NAMALWA (cell line): ENCODE results near the gene NCBP2.

Source experiments
- DNase-seq: peaks from one replicate; pipeline ENCODE4 v3.0.0-alpha.2; 2015; ENCODE audit warnings: low spot score

Gene NCBP2

DNA sequence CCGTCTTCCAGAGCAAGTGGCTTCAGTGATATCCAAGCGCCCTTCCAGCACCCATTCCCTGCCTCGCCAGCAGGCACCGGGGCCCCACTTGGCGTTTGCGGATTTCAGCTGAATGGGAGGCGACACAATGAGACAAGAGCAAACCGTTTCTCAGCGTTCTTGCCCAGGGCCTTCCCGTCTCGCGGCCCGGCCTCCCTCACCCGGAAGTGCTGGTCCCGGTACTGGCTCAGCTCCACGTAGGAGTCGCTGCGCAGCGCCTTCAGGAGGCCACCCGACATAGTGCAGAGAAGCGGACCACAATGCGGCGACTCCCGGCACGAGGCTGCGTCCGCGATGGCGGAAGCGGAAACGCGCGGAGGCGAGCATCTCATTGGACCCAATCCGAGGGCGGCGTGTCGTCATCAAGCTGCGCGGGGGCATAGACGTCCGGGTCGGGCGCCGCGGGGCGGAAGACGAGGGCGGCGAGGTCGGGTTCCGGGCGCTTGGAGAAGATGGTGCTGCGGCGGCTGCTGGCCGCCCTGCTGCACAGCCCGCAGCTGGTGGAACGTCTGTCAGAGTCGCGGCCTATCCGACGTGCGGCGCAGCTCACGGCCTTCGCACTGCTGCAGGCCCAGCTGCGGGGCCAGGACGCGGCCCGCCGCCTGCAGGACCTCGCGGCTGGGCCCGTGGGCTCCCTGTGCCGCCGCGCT lies at the start of gene NCBP2:
Gene NCBP2, minus strand, starts transcription at position 303 of the 689 bp plus-strand sequence. Its CDS starts 25 bp downstream, at position 278.
- peak; percentile 99 for DNase-seq

DNA sequence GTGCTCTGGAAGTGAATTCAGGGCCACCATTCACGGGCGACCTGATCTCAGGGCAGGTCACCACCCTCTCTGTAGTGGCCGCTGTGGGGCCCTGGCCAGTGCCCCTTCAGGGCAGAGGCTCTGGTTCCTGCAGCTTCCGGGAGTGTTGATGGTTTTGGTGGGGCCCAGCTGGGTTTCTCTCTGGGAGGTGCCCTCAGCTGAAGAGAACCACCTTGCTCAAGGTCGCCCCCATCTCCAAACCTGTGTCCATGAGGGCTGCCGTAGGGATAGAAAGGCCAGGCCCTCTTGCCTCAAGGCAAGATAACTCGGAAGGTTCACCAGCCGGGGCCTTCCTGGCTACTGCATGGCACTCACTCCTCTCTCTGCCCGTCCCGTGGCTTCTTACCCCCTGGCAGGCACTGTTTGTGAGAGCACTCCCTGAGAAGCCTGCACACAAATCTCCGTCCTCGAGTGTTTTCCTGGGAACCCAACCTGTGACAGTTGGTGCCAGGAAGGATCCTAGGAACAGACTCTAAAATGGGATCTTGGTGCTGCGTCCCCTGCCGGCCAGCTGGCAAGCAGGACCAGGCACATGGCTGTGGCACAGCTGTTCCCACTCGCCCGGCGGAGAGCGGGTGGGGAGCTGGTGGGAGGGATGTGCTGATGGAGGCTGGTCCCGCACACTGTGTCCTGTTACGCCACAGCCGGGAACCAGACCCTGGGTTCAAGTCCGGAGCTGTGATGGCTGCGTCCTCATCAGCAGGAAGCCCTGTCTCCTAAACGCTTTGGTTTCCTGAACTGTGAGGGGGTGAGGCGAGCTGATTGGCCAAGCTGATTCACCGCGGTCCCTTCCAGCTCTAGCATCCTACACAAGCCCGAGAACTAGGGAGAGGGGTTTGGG lies 49.5 kb upstream of the NCBP2 start:
- DNase-seq: no peak

DNA sequence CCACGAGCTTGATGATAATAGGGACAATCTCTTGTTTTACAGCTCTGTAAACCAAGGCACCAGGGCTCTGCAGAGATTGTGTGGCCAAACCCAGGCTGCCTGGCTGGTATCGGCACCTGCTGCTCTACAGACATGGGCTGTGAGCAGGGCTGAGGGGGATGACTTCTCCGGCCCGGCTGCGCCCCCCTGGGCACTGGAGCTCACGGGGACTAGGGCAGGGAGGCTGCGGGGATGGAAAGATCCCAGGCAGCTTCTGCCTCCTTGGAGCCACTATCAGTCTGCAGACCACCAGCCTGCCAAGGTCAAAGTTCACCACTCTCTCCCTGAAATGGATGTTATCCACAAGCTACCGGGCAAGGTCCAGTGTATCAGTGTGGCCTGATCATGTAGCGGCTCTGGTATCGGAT lies 48.3 kb upstream of the NCBP2 start:
- no peak for DNase-seq

DNA sequence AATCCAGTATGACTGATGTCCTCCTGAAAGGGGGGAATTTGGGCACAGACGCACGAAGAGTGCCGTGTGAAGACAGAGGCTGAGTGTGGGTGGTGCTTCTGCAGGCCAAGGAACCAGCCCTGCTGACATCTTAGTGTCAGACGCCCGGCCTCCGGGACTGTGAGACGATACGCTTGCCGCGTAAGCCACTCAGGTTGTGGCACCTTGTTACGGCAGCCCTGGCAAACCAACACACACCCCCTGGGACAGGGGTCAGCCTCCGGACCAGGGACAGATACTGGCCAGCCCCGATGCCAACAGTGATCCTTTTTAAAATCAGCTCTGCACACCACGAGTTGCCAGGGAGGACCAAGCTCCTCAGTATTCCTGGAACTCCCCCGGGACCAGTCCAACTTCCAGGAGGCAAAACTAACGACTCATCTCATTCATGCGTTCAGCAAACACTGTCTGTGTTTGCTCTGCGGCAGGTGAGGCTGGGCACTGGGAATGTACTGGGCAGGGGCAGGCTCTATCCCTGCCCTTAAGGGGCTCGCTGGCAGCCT lies 47.5 kb upstream of the NCBP2 start:
- no peak for DNase-seq

DNA sequence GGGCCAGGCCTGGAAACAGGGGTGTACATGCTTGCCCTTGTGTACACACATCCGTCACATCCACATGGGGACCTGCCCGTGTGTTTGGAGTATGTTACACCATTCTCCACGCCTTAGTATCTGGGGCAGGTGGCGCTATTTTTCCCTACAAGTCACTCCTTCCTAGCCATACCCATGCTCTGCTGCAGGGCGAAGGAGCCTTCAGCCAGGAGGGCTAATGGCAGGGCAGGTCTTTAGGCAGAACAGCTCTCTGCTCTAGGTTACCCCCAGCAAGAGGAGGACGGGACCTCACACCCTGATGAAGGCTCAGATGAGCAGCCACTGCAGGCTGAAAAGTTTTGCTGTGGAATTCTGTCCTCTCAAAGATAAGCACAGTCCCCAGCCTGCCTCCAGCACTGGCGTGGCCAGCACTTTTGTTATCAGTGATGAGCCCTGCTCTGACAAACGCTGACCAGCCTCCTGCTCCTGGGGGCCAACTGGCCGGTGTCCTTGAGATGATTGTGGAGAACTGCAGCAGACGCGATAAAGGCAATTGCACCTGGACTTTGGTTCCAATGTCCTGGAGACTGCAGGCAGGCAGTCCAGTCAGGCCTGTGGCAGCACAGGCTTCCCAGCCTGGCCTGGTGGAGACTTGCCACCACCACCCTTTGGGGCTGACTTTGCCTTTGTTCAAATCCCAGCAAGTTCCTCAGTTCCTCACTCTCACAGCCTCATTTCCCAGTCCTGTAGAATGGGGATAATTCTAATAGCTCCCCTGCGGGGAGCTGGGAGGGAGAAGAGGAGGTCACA lies 46.1 kb upstream of the NCBP2 start:
- DNase-seq: no peak

DNA sequence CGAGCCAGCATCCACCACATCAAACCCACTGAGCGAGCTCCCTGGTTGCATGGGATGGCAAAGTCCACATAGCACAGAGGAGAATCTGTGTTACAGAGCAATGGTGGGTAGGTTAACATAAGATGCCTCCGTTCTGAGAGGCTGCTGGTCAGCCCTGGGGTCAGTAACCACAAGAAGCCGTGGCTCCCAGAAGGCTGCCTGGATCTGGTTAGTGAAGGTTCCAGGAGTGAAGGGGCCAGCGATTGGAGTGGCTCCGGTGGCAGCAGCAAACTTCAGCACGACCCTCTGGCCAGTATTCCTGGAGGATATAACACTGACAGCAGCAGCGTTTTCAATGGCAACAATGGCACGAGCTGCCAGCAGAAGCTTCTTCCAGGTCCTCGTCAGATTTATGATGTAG lies 44.7 kb upstream of the NCBP2 start:
- no peak for DNase-seq

DNA sequence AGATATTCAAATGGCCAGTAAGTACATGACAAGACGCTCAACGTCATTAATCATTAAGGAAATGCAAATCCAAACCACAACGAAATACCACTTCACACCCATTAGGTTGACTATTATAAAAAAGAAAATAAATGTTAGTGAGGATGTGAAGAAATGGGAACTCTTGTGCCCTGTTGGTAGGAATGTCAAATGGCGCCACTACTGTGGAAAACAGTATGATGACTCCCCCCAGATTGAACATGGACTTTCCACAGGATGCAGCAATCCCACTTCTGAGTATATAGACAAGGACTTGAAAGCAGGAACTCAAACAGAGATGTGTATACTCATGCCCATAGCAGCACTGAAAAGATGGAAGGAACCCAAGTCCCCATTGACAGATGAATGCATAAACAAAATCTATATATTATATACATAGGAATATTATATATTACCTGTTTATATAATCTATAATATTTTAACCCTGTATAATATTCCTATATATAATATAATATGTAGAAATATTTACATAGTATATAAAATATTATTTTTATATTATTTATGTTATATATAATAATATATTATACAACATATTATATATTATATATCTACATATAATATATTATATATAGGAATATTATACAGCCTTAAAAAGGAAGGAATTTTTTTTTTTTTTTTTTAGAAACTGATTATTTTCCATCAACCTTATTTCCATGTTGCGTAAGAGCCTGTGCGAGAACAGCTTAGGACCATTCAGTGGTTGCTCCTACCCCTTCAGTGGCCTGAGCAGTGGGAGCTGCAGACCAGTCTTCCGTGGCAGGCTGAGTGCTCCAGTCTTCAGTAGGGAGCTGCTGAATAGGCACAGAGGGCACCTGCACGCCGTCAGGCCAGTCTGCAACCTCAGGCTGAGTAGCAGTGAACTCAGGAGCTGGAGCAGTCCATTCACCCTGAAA lies 43.9 kb upstream of the NCBP2 start:
- DNase-seq: no peak

DNA sequence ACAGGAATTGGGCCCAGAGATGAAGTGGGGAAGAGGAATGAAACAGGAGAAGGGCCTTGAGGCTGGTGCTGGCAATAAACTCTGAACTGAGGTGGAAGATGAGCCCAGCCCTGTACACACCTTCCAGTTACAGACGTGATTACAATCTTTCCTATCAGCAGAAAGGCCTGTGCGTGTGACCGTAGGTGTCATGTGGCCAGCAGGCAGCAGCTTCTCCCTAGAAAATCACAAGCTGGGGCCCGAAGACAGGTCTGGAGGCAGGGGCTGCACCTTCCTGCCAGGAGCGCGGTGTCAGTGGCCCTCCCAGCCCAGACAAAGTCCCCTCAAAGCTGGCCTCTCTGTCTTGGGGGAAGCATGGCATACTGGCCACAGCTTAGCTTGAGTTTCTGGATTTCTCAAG lies 43.0 kb upstream of the NCBP2 start:
- no peak for DNase-seq

DNA sequence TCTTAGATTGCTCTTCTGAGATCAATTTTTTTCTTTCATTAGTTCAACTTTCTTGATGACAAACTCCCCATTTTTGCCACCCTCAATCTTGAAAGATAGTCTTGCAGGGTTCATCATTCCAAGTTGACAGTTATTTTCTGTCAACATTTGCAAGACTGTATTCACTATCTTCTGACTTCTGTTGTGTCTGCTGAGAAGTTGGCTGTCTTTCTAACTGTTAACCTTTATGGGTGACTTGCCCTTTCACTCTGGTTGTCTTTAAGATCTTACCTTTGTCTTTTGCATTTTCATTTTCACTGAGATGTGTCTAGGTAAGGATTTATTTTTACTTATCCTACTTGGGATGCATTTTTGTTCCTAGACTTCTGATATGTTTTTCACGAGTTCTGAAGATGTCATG lies 40.9 kb upstream of the NCBP2 start:
- no peak for DNase-seq

DNA sequence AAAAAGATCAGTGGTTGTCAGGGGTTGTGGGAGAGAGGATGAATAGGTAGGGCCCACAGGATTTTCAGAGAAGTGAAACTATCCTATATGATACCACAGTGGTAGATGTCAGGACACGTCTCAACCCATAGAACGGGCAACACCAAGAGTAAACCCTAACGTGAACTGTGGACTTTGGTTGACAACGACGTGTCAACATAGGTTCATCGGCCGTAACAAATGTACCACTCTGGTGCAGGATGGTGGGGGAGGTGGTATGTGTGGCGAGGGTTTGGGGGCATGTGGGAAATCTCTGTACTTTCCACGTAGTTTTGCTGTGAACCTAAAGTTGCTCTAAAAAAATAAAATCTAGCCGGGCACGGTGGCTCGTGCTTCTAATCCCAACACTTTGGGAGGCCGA lies 39.3 kb upstream of the NCBP2 start:
- no peak for DNase-seq

DNA sequence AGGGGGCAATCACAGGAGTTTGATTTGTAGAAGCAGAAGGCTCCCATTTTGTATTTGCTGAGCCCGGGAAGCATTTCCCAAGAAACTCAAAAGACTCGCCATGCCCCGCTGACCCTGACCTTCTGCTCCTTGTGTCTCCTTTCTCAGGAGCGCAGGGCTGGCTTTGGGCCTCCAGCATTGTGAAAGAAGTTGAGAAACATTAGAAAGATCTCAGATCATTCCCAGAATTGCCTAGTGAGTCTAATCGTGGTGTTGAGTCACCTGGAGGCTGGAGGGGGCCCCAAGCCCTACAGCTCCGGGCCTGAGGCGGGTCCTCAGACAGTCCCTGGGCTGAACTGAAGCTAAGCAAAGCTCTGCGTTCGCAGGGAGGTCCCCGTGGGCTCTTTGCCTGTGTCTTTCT lies 37.2 kb upstream of the NCBP2 start:
- DNase-seq: no peak

DNA sequence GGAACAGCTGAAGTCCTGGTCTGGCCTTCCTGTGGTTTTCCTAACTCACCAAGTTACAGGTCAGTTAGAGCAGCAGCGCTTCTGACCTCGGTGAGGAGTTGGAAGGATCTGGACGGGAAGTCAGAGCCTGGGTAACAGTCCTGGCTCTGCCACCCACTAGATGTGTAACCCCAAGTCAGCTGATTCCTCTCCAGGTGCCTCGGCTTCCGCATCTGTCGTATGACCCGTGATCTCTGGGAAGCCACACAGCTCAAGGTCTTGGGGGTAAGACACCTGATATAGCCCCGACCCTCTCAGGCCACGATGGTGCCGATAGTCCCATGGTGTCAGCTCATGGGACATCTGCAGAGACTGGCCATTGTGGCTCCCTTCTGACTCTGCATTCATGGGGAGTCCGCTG lies 34.6 kb upstream of the NCBP2 start:
- no peak for DNase-seq

DNA sequence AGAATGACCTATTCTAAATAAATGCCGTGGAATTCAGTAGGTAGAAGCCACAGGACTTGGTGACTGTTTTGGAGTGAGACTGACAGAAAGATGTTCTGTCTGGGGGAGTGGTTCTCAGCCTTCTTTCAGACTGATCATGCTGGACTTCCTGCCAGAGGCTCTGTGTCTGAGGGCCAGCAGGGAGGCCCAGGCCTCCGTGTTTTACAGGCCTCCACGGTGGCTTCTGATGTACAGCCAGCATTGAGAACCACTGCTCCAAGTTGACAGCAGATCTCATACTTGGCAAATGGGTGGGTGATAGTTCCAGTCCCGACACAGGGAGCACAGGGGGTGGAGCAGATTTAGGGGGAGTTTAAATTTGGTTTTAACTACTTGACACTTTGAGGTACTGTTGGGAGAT lies 33.0 kb upstream of the NCBP2 start:
- DNase-seq: no peak

DNA sequence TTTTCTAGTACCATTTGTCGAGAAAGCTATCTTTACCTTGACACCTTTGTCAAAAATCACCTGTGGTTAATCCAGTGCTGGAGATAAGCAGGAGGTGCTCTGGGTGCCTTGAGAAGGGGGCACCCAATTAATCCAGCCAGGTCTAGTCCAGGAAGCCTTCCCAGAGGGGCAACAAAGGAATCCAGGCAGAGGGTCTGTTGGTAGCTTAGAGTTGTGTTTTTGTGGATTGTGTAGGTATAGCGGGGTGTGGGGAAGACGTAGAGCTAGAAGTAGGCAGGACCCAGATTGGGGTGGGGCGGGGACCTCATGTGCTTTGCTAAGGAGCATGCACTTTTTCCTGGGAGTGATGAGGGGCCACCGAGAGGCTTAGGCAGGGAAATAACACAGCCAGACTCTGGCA lies 32.3 kb upstream of the NCBP2 start:
- DNase-seq: no peak

DNA sequence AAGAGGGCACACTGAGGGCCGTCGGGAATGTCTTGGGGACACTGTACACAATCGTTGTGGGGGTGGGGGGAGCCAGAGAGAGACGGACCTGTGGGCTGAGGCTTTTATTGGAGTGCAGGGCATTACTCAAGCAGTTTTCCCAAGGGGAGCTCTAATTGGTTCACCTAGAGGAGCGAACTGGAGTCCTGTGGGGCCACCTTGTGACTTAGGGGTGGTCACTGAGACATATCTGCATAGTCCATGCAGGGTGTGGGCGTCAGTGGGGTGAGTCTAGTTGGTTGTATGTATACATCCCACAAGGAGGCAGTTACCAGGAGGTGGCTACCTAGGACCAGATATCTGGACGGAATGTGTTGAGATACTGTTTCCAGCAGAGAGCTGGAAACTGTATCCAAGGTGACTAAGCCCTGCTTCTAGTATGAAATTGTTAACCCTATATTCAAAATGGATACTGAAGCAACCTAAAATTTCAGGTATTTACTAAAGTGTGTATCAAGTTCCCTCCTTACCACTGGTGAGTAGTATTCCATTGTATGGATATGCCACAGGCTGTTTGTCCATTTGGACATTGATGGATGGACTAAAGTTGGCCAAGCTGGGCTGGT lies 28.9 kb upstream of the NCBP2 start:
- DNase-seq: no peak

DNA sequence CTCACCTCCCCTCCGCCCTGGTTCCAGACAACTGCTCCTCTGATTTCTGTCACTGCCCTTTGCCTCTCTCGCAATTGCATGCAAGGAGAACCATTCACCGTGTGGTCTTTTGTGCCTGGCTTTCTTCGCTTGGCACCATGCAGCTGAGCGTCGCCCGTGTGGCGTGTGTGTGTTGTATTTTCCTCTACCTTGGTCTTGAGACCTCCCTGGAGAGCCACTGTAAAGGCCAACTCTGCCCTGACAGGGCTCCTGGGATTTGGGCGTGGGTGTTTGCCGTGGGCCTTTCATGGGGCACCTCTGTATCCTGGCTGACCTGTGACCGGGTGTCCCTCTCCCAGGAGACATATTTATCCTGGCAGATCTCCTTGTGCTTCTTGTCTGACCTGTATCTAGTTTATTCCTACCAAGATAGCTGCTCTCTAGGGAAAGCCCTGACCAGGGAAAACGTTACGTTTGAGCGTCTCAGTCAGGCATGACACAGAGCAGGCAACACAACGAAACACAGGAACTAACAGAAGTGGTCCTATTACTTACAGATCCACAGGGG lies 28.3 kb upstream of the NCBP2 start:
- no peak for DNase-seq

DNA sequence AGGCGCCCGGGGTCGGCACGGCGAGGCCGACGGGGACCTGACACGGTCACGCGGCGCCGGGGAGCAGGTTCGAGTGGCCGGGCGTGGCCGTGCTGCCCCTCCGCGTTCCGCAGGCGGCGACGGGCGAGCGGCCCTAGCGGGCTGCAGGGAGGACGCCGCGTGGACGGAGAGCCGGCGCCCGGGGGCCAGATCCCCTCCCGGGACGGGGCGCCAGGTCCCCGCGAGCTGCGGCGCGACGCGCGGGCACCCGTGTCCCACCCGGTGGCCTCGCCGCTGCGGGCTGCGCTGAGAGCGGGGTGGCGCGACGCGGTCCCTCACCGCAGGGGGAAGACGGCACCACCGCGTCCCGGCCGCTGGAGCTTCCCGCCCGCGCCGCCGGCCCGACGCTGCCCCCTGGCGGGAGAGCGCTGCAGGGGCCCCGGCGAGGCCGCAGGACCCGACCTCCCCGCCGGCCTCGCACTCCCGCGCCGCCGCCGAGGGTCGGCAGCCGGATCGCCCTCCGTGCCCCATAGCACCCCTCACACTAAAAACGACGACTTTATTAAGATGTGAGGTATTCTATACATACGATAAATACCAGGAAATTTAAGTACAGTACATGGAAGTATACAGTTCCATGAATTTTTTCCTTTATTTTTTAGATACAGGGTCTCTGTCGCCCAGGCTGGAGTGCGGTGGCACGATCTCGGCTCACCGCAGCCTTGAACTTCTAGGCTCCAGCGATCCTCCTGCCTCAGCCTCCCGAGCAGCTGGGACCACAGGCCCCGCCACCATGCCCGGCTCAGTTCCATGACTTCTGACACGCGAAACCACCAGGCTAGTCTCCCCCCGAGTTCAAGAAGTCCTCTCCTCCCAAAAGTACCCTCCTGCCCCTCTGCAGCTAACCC lies 27.6 kb upstream of the NCBP2 start:
- peak; percentile 75 for DNase-seq

DNA sequence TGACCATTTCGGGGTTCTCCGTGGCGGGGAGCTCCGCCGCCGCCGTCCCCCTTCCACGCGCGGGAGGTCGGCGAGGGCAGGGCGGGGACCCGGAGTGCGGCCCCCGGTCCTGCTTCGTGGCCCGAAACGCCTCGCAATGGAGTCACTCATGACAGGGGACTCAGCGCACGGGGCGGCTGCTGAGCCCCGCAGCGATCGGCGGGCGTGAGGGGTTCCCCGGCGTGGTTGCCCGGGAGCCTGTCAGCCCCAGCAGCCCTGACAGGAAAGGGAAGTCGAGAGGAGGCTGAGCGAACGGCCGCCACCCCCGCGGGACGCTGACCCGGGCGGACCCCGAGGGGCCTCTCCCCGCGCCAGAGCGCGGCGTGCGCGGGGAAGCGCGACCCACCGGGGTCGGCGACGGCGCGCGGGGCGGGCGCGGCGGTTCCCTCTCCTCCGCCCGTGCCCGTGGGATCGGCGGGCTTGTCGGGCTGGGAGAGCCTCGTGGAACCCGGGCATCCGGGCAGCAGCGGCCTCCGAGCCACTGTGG lies 26.9 kb upstream of the NCBP2 start:
- DNase-seq: peak; percentile 69
